H1 (cell line): ENCODE measurements around the gene CAST. TPM values are rescaled to one million over a fixed set of nuclear protein-coding genes. Genes with fewer than 3 reads are reported as not detected.

Source experiments
- GTF2F1 ChIP-seq: IDR thresholded peaks from 2 replicates; pipeline ENCODE4 v1.6.1; 2012; ENCODE audit warnings: low read depth, low read length, improper control_type of control experiment, borderline replicate concordance
- NRF1 ChIP-seq: IDR thresholded peaks from 2 replicates; pipeline ENCODE4 v1.6.1; 2011; ENCODE audit warnings: mild to moderate bottlenecking, low read depth, low read length, improper control_type of control experiment
- POLR2A ChIP-seq, 2 experiments: IDR thresholded peaks; 1 replicate in 1 of 2; 2 replicates in 1 of 2; pipeline ENCODE4 v1.6.1; 2011; ENCODE audit warnings: low read depth in 2 of 2, low read length in 2 of 2, mild to moderate bottlenecking in 2 of 2; ENCODE audit errors: control extremely low read depth in 1 of 2
- RNF2 ChIP-seq: fragments of 200-900, 300-1000 bp; sonication (generic); IDR thresholded peaks from 2 replicates; pipeline ENCODE4 v1.7.1; 2016; ENCODE audit warnings: borderline replicate concordance, low read depth, mild to moderate bottlenecking, antibody characterized with exemption, low read length; ENCODE audit not compliant: poor library complexity, severe bottlenecking; ENCODE audit errors: missing control alignments
- polyA plus RNA-seq, 7 experiments: library from polyadenylated mRNA; depleted of rRNA in 3 of 7; stranded (reverse) in 5 of 7; unstranded in 2 of 7; fragments of >200 nt in 5 of 7; fragments of 200-250 nt in 2 of 7; gene quantifications; 1 replicate in 5 of 7; 2 replicates in 1 of 7; 4 replicates in 1 of 7; pipeline versions ENCODE4 v1.2.1 to v1.2.3, GENCODE V29; 2011 to 2013; ENCODE audit warnings: missing spikeins in 2 of 7, mixed read lengths in 2 of 7
- total RNA-seq: library from RNA; stranded (reverse); fragmentation: NEBNext Ultra II Directional; extraction: Animal tissue kit (Norgen Biotek cat#: 25700); gene quantifications from 2 replicates; pipeline ENCODE4 v1.2.1, GENCODE V29; 2021

The CAST gene
- total and polyA plus RNA-seq, 2 of the 8 experiments (the other 6 are each of a cell fraction or from before 2014, with no cell fraction given) = 9.0 to 48.2 TPM

DNA sequence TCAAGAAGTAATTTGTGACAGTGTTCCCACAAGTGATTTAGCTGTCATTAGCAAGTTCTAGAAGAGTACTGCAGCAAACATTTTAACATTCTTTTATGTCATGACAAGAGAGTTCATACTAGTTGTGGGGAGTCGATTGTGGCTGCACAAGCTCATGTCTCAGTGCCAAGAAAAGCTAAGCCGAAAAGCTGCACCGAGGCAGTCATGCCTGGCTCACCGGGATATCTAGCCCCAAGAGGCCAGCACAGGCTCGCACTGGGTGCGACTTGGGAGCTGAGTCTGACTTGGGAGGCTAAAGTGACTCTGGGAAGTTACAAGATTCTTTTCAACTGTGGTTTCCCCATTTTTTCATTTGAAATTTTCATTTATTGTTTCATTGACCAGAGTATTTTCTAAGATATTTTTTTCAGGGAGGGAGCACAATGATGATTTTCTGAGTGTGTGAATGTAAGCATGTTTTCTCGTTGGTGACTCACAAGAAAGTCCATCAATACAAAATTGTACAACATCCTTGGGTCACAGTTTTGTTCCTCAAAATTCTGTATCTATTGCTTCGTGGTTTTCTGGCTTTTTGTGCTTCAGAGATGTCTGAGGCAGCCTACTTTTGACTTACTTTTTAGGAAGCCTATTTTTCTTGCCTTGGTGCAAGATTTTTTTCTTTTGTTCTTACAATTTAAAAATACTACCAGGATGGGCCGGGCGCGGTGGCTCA is 18.7 kb downstream of the CAST start (continued):
- TF ChIP-seq POLR2A (IDR thresholded peaks at IDR 0.05; ENCODE audit: control extremely low read depth in 1 of 2, low read depth in 2 of 2, low read length in 2 of 2) = no peak
- TF ChIP-seq GTF2F1 = no peak
- TF ChIP-seq NRF1 = no peak
- TF ChIP-seq RNF2 = no peak
- TF ChIP-seq, all 59 proteins: peak for 0
